GM12872 (cell line): ENCODE data around the gene SEMA4C.

ENCODE experiments used
- CTCF ChIP-seq: IDR thresholded peaks from 3 replicates; pipeline ENCODE4 v1.5.1; 2011; ENCODE audit warnings: low read depth, mild to moderate bottlenecking, low read length, moderate library complexity; ENCODE audit not compliant: insufficient read depth

Gene SEMA4C, protein sequence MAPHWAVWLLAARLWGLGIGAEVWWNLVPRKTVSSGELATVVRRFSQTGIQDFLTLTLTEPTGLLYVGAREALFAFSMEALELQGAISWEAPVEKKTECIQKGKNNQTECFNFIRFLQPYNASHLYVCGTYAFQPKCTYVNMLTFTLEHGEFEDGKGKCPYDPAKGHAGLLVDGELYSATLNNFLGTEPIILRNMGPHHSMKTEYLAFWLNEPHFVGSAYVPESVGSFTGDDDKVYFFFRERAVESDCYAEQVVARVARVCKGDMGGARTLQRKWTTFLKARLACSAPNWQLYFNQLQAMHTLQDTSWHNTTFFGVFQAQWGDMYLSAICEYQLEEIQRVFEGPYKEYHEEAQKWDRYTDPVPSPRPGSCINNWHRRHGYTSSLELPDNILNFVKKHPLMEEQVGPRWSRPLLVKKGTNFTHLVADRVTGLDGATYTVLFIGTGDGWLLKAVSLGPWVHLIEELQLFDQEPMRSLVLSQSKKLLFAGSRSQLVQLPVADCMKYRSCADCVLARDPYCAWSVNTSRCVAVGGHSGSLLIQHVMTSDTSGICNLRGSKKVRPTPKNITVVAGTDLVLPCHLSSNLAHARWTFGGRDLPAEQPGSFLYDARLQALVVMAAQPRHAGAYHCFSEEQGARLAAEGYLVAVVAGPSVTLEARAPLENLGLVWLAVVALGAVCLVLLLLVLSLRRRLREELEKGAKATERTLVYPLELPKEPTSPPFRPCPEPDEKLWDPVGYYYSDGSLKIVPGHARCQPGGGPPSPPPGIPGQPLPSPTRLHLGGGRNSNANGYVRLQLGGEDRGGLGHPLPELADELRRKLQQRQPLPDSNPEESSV

DNA sequence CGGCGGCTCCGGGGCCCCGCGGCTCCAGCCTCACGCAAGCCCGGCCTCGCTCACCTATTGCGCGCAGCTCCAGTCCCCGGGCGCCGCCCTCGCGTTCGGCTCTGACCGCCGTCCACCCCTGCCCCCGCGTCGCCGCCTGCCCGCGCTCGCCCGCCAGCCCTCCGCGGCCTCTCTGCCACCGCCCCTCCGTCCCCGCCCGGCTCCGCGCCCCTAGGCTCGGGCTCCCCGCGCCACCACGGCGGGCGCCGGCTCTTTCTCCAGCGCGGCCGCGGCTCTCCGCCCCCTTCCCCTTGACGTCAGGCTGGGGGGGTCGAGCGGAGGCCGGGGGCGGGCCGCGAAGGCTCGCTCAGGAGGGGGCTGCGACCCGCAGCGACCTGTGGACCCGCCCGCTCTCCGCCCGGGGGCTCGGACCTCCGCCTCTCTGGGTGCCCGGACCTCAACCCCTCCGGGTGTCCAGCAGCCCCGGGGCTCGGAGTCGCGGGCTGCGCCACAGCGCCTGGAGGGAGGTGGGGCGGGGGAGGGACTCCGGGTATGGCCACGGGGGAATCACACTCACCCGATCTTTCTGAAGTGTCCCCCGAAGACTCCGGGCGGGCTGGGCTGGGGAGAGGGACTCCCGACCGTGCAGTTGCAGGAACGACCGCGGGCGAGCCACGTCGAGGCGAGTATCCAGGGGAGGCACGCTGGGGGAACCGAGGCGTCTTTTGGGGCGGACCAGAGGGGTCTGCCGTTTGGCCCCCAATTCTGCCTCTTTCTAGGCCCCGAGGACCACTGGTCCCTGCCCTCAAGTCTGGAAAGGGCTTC, at the start of gene SEMA4C:
SEMA4C (minus strand) TSS at position 259 of the 804 bp plus-strand sequence. CDS start 2,194 bp downstream, outside the sequence.
- no peak for TF ChIP-seq CTCF

DNA sequence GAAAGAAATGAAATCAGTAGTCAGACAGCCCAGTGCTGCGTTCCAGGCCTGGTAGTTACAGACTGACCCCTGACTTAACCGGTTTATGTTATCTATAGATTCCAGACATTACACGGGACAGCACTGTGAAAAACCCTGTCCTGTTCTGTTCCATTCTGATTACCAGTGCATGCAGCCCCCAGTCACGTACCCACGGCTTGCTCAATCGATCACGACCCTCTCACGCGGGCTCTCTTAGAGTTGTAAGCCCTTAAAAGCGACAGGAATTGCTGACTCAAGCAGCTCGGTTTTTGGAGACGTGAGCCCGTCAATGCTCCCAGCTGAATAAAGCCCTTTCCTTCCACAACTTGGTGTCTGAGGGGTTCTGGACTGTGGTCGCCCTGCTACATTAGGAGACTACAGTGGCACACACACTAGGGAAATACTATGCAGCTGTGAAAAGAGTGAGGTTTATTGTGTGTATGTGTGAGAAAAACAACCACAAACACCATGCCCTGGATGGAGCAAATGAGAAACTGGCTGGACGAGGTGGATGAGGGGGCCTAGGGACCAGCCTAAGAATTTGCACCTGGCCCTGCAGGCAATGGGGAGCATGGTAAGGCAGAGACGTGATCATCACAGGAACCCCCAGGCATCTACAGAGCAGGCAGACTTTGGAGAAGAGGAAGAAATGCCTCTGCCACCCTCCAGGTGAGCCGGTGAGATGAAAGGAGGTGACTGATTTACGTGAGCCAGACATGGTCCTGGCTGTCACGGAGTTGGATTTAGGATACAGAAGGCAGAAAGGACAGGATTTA, 49.1 kb upstream of the SEMA4C start:
- no peak for TF ChIP-seq CTCF

- no peak for TF ChIP-seq CTCF
Measured at GRCh38 chr2:96918092-96918753, 48.3 kb upstream of the SEMA4C start.

- no peak for TF ChIP-seq CTCF
Measured at GRCh38 chr2:96916646-96917543, 47.0 kb upstream of the SEMA4C start.

DNA sequence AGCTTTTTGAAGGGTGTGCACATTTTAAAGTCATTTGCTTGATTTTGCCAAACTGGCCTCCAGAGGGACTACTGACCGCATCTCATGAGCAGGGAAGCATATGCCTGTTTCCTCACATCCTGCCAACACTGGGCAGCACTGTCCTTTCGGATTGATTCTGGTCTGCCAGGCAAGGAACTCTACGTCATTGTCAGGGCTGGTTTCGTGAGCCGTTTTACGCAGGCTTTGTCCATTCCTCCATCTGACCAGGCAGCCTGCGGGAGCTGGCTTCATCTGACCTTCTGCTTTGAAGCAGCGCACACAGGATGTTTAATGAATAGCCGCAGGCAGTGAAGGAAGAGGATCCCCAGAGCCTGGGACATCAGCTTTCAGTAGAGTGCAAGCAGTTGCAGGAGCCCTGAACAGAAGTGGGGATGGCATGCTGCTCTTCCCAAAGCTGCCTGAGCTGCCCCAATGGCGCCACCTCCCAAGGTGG, 46.3 kb upstream of the SEMA4C start:
- TF ChIP-seq CTCF, result no peak

DNA sequence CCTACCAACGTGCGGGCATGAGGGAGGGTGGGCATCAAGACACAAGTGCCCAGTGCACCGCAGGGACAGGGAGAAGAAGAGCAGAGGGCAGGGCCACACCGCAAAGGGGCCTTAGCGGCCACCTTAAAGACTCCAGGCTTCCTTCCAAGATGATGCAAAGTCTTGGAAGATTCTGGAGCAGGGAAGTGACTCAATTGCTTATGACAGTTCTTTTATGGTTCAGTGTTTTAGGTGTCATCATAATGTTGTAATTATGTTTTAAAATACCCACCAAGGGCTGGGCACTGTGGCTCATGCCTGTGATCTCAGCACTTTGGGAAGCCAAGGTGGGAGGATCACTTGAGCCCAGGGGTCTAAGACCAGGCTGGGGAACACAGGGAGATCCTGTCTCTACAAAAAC, 44.5 kb upstream of the SEMA4C start:
- TF ChIP-seq CTCF, result no peak
